HG03439 (cell line): ENCODE results near the gene MTFP1.
"Not testable (repeated sequence)": the region's sequence is repeated elsewhere in the genome, so short reads cannot be mapped to it uniquely, and the experiment has no call there.

Experiments
- ATAC-seq: cut with Tn5 transposase; IDR thresholded peaks from one replicate; pipeline ENCODE4 v1.9.1; 2021; ENCODE audit warnings: mild to moderate bottlenecking, moderate library complexity; ENCODE audit not compliant: unreplicated experiment

MTFP1 gene

GRCh38 chr22:30452861-30453260 lies 27.3 kb downstream of the MTFP1 start:
- ATAC-seq = no peak

GRCh38 chr22:30453731-30454510 lies 28.4 kb downstream of the MTFP1 start:
- no peak for ATAC-seq

- no peak for ATAC-seq
These were observed 29.7 kb downstream of the MTFP1 start for GRCh38 chr22:30455075-30455840.

- no peak for ATAC-seq
These were observed 32.4 kb downstream of the MTFP1 start for GRCh38 chr22:30457981-30458380.

- ATAC-seq = no peak
These were observed 33.8 kb downstream of the MTFP1 start for GRCh38 chr22:30459181-30460052.

- ATAC-seq = no peak
These were observed 34.6 kb downstream of the MTFP1 start for GRCh38 chr22:30460147-30460546.

- not testable (repeated sequence) for ATAC-seq
These were observed 35.0 kb downstream of the MTFP1 start for GRCh38 chr22:30460555-30460954.

GRCh38 chr22:30469165-30469564 lies 43.6 kb downstream of the MTFP1 start:
- ATAC-seq = no peak

GRCh38 chr22:30470655-30471054 lies 45.1 kb downstream of the MTFP1 start:
- no peak for ATAC-seq

GRCh38 chr22:30471616-30472318 lies 46.2 kb downstream of the MTFP1 start, which contains the start of gene SEC14L3:
Gene SEC14L3, minus strand, starts transcription at chr22:30472017. Its CDS starts 59 bp downstream, at chr22:30471958.
- ATAC-seq = no peak

GRCh38 chr22:30472994-30473720 lies 47.6 kb downstream of the MTFP1 start:
- no peak for ATAC-seq

- ATAC-seq = no peak
These were observed 48.6 kb downstream of the MTFP1 start for GRCh38 chr22:30474121-30474520.

GRCh38 chr22:30474683-30475424 lies 49.3 kb downstream of the MTFP1 start:
- ATAC-seq = no peak
